ENCODE measurements around the gene POC1A.

DNA sequence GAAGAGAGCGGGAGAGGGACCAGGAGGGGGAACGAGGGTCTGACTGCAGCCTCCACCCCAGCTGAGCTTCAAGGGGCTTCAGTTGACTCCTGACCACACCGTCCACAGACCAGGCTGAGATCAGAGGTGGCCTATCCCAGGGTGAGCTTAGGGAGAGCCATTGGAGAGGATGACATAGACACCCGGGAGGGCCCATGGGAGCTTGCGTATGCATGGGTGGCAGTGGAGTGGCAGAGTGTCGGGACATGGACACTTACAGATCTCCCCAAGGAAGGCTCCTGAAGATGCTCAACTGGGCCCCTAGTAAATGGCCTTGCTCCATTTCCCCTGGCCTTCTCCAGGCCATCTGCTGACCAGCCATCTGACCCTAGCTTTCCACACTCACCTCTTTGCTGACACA, 31.1 kb upstream of the POC1A start:
- TF ChIP-seq POLR2A (IDR thresholded peaks at IDR 0.05; ENCODE audit: low read length) (no peak), GATA1 (IDR thresholded peaks at IDR 0.05; ENCODE audit: low read depth, low read length) (no peak)

Data from erythroblast (primary cell).